ENCODE data around the gene LYZ. TPM values are rescaled to one million over a fixed set of nuclear protein-coding genes. Genes with fewer than 3 reads are reported as not detected.

Gene LYZ
- total RNA-seq, 2 donors from 2014 or later = 26.6 to 27.3 TPM

DNA sequence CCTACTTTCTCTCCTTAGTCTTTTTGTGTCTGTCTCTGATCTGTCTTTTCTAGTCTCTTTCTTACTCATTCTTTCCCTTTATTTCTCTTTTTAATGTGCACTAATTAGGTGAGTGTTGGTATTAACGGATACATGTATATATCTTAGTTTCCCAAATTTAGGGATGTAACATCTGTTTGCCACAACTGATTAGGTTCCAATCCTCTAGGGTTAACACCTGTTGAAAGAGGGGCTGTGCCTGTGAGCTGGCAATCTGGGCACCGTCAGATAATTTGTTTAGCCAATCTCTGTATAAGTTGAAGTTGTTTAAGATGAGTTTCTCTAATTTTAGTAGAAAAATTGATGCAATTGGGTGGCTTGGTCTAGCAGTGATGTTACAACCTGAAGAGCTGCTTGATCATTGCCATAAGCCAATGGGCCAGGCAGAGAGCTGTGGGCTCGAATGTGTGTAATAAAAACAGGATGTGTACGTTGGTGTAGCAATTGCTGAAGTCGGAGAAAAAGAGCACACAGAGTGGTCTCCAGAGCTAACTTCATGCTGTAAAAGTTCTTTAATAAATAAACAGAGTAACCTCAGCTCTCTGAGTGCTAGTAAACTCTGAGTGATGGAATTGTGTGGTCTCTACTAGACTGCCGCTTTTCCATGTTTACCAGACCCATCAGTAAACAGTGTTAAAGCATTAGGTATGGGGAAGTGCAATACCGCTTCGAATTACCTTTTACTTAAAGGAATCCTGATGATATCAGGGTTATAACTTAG, 18.3 kb upstream of the LYZ start:
- Histone ChIP-seq H3K36me3 (no peaks in the 10 kb centered on the region), H3K4me1 (replicated peaks) (peaks cover 3% of the 10 kb centered on the region), H3K27ac (peak overlapping the region in 1 of 2 donors; percentile 24), H3K9me3 (no peaks in the 10 kb centered on the region), H3K4me3 (no peak overlapping the region), H3K27me3 (replicated peaks; ENCODE audit: insufficient read depth) (no peaks in the 10 kb centered on the region)
- 56% methylated on average over 8 of the region's 8 CpGs for WGBS
- DNase-seq (ENCODE audit: low spot score) = no peak
- intact Hi-C loops (cut with DNase I) = no loop called here
- no peak for TF ChIP-seq POLR2AphosphoS5 (IDR thresholded peaks at IDR 0.05)
- TF ChIP-seq POLR2A (IDR thresholded peaks at IDR 0.05) = no peak
- TF ChIP-seq, protein P1, sequence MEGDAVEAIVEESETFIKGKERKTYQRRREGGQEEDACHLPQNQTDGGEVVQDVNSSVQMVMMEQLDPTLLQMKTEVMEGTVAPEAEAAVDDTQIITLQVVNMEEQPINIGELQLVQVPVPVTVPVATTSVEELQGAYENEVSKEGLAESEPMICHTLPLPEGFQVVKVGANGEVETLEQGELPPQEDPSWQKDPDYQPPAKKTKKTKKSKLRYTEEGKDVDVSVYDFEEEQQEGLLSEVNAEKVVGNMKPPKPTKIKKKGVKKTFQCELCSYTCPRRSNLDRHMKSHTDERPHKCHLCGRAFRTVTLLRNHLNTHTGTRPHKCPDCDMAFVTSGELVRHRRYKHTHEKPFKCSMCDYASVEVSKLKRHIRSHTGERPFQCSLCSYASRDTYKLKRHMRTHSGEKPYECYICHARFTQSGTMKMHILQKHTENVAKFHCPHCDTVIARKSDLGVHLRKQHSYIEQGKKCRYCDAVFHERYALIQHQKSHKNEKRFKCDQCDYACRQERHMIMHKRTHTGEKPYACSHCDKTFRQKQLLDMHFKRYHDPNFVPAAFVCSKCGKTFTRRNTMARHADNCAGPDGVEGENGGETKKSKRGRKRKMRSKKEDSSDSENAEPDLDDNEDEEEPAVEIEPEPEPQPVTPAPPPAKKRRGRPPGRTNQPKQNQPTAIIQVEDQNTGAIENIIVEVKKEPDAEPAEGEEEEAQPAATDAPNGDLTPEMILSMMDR (IDR thresholded peaks at IDR 0.05) = no peak

GRCh38 chr12:69330475-69331473, 17.4 kb upstream of the LYZ start:
- Histone ChIP-seq H3K27me3 (replicated peaks; ENCODE audit: insufficient read depth) (no peaks in the 10 kb centered on the region), H3K4me1 (replicated peaks) (peaks cover 3% of the 10 kb centered on the region), H3K4me3 (peak overlapping the region; percentile 15 to 34), H3K9me3 (no peaks in the 10 kb centered on the region), H3K27ac (peak overlapping the region; percentile 39 to 60), H3K36me3 (no peaks in the 10 kb centered on the region)
- intact Hi-C loops (cut with DNase I) = no loop called here
- WGBS = 9% methylated on average over 18 of the region's 18 CpGs
- DNase-seq (ENCODE audit: low spot score) = peak; percentile 38
- TF ChIP-seq POLR2A (IDR thresholded peaks at IDR 0.05) (no peak), POLR2AphosphoS5 (IDR thresholded peaks at IDR 0.05) (no peak)
- TF ChIP-seq, protein P1 (IDR thresholded peaks at IDR 0.05) = no peak

DNA sequence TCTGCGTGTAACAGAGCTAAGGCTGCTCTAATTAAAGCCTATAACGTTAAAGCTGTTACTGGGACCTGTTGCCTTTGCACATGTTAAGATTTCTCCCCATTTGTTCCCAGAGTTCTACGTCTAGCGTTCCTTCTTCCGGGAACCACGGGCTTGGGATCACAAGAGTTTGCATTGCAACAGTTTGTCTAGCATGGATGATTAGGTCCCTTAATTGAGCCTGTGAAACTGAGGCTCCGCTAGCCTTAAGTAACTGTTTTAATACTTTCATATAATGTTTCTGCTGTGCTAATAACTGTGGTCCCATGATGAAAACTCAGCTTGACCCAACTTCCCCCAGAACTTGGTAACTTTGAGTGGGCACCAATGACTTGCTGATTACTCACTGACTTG, 16.7 kb upstream of the LYZ start:
- no peaks in the 10 kb centered on the region for H3K9me3 ChIP-seq
- DNase-seq (ENCODE audit: low spot score) = no peak
- 21% methylated on average over 7 of the region's 7 CpGs for WGBS
- H3K4me1 ChIP-seq (replicated peaks) = peaks cover 3% of the 10 kb centered on the region
- intact Hi-C loops (cut with DNase I) = no loop called here
- TF ChIP-seq POLR2AphosphoS5 (IDR thresholded peaks at IDR 0.05) (no peak), POLR2A (IDR thresholded peaks at IDR 0.05) (no peak)
- TF ChIP-seq, protein P1 (IDR thresholded peaks at IDR 0.05) = no peak
- peak overlapping the region; percentile 15 to 34 for H3K4me3 ChIP-seq
- H3K36me3 ChIP-seq = no peaks in the 10 kb centered on the region
- peak overlapping the region; percentile 39 to 60 for H3K27ac ChIP-seq
- no peaks in the 10 kb centered on the region for H3K27me3 ChIP-seq (replicated peaks; ENCODE audit: insufficient read depth)

GRCh38 chr12:69331909-69332684, 16.1 kb upstream of the LYZ start:
- Histone ChIP-seq H3K9me3 (no peaks in the 10 kb centered on the region), H3K4me3 (no peak overlapping the region), H3K27me3 (replicated peaks; ENCODE audit: insufficient read depth) (no peaks in the 10 kb centered on the region), H3K36me3 (no peaks in the 10 kb centered on the region), H3K4me1 (replicated peaks) (peaks cover 3% of the 10 kb centered on the region), H3K27ac (peak overlapping the region in 1 of 2 donors; percentile 60)
- intact Hi-C loops (cut with DNase I) = no loop called here
- no peak for TF ChIP-seq POLR2AphosphoS5 (IDR thresholded peaks at IDR 0.05)
- no peak for TF ChIP-seq POLR2A (IDR thresholded peaks at IDR 0.05)
- TF ChIP-seq, protein P1 (IDR thresholded peaks at IDR 0.05) = no peak
- 74% methylated on average over 20 of the region's 20 CpGs for WGBS
- DNase-seq (ENCODE audit: low spot score) = no peak
